ENCODE measurements around the gene VTA1.
"Not testable (repeated sequence)": the region's sequence is repeated elsewhere in the genome, so short reads cannot be mapped to it uniquely, and the experiment has no call there.

Gene VTA1

DNA sequence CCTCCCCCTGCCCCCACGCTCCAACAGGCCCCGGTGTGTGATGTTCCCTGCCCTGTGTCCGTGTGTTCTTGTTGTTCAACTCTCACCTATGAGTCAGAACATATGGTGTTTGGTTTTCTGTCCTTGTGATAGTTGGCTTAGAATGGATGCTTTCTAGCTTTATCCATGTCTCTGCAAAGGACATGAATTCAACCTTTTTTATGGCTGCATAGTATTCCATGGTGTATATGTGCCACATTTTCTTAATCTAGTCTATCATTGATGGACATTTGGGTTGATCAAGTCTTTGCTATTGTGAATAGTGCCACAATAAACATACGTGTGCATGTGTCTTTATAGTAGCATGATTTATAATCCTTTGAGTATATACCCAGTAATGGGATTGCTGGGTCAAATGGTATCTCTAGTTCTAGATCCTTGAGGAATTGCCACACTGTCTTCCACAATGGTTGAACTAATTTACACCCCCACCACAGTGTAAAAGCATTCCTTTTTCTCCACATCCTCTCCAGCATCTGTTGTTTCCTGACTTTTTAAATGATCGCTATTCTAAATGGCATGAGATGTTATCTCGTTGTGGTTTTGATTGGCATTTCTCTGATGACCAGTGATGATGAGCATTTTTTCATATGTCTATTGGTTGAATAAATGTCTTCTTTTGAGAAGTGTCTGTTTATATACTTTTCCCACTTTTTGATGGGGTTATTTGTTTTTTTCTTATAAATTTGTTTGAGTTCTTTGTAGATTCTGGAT, 82.6 kb downstream of the VTA1 start:
- DNase-seq: not testable (repeated sequence)

DNA sequence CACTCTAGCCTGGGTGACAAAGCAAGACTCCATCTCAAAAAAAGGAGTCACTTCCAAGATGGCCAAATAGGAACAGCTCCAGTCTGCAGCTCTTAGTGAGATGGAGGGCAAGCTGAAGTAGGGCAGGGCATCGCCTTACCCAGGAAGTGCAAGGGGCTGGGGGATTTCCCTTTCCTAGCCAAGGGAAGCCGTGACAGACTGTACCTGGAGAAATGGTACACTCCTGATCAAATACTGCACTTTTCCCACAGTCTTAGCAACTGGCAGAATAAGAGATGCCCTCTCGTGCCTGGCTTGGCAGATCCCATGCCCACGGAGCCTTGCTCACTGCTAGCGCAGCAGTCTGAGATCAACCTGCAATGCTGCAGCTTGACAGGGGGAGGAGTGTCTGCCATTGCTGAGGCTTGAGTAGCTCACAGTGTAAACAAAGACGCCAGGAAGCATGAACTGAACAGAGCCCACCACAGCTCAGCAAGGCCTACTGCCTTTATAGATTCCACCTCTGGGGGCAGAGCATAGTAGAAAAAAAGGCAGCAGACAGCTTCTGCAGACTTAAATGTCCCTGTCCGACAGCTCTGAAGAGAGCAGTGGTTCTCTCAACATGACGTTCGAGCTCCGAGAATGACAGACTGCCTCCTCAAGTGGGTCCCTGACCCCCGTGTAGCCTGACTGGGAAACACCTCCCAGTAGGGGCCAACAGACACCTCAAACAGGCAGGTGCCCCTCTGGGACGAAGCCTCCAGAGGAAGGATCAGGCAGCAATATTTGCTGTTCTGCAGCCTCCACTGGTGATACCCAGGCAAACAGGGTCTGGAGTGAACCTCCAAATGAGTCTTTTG, 85.4 kb downstream of the VTA1 start:
- DNase-seq: not testable (repeated sequence)

DNA sequence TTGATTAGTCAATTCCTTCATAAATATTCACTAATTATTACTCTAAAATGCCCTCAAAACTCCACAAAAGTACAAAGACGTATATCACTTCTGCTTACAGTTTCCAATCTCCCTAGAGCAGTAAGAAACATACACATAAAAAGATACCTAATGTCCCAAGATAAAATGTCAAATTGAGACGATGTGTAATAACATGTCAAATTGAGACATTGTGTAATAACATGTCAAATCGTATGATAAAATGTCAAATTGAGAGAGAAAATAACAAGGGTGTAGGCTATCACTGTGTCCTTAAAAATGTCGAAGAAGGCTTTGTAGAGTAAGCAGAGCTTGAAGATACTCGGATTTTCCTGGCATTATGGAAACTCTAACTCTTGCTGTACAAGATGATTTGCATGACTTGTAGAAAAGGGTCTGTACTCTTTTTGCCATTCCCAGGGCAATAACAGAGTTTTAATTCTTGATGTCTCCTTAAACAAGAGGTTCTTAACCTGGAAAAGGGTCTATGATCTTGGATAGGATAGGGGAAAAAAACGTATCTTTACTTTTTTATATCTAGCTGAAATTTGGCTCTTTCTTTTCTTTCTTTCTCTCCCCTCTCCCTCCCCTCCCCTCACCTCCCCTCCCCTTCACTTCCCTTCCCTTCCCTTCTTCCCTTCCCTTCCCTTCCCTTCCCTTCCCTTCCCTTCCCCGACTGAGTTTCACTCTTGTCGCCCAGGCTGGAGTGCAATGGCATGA, 87.1 kb downstream of the VTA1 start:
- no peak for DNase-seq

DNA sequence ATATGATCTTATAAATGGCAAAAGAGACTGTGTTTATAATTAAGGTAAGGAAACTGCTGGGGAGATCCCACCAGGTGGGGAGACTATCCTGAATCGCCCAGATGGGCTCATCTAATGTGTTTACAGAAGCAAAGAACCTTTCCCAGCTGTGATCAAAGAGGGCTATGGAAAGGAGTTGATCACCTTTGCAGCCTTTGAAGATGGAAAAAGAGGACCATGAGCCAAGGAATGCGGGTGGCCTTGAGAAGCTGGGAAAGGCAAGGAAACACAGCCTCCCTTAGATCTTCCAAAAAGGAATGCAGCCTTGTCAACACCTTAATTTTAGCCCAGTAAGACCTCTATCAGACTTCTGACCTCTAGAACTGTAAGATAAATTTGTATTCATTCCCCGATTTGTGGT, 88.2 kb downstream of the VTA1 start:
- DNase-seq: no peak

DNA sequence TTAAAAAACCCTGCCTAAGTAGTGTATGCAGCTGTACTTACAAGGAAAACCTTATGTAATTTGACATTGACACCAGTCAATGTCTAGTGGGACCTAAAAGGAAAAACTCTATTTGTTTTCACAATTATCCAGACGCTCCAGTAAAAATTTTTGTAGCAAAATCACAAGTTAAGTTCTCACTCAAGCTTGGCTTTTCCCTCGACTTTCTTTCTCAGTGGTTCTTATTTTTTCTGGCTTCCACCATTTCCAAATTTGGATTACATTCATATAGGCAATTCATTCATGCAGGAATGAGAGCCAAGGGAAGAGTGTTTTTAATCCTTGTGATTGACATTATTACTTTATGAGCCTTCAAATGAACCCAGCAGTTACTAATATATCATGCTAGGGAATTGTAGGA, 88.7 kb downstream of the VTA1 start:
- DNase-seq: no peak

DNA sequence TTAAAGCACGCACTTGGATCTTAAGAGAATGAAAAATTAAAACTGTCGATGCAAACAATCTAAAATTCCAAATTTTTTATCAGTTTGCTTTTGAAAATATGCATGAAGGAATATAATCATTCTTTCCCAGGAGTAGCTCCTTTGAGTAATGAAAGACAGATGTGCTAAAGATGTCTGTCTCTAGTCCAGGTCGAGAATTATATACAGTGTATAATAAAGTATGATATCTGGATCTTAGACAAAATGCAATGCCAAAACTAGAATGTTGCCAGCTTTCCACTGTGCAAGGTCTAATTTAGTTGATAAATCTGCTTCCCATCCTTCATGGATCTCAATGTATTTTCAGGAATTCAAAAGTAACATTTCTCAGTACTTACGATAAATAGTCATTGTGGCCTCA, 89.6 kb downstream of the VTA1 start:
- no peak for DNase-seq

DNA sequence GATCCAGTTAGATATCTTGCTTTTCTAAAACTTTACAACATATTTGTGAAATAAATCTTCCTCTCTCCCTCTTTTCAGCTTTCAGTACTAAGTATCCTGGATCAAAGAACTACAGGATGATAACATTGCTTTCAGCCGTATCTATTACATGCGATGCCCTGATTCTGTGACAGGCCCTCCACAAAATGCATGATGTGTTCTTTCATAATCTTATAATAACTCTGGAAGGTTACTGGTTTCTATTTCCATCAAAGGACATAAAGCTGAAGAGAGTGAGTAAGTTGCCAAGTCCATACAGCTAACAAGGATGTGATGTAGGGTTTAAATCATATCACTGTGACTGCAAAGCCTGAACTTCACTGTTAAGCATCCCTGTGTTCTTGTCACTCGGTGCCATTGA, 91.8 kb downstream of the VTA1 start:
- DNase-seq: no peak

DNA sequence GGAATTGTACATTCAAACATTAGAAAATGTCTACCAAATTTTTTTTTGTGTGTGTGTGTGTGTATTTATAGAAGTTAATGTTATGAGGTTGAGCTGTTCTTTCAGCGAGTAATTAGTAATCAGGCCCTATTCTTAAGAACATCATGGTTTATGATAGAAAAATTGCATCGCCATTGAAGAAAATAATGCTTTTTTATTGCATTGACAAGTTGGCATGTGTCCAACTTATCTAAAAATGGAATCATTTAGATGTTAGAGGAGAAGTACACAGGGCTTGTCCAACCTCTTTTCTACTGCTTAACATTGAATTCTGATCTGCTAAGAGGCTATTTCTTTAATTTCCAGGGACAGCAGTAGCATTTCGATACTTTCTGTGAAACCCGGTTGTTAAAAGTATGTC, 93.1 kb downstream of the VTA1 start:
- DNase-seq: no peak

DNA sequence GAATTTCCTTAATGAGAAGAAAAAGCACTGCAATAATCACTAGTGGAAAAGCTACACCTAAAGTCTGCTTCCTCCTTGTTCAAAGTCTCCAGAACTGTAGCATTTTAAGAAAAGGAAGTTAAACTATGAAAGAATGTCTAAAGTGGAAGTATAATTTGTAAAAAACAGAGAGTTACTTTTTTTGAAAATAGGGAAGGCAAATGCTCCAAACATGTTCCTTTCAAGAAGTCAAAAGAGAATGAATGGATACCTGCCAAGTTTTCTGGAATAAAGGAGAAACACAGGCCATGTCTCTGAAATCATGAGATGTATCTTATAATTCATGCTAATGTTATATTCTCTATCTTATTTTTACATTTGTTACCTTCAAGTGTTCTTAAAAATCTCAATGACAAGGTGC, 94.0 kb downstream of the VTA1 start:
- no peak for DNase-seq

DNA sequence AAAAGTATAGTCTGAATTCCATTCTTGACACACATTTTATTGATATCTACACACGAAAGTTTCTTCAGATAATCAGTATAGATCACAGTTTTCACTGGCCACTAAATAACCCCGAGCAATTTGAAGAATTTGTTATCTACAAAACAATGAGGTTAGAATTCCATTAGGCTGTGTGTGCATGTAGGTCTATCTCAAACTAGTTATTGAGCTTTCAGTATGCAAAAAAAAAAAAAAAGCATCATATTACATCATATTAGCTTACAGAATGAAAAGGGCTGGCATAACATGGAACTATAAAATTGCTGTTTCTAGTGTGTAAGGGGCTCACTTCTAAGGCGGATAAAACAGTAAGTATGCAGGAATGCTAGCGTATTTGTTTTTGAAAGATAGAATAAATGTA, 95.2 kb downstream of the VTA1 start:
- DNase-seq: no peak

DNA sequence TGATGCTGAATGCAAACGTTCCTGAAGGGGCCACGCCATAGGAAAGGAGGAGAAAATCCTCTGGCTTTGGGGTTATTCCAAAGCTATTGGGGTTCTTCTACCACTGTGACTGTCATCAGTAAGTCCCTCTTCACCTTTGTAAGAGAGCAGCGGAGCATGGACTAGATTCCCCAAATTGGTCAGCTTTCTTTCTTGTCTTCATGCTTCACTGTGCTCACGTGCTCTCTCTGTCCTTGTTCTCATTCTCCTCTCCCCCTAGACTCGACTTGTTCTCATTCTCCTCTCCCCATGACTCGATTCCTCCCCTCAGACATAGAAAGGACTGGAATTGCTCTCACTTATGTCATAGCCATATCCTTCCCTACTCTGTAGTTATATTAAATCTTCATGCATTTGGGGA, 99.9 kb downstream of the VTA1 start:
- DNase-seq: no peak

DNA sequence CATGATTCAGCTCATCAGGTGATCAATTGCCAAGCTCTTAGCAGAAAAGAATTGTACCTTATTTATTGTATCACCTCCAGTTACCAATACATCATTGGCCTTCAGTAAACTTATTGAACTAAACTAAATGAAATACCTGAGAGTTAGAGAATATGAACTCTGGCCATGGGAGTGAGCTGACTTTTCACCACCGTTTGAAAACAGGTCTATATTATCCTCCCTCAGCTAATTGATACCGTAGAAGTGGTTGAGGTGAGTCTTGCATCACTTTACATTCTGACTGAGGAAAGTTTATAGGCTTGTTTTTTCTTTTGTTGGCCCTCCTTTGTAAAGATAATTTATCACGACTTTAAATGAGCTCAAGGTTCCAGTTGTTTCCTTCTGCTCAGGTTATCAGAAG, 102.2 kb downstream of the VTA1 start:
- no peak for DNase-seq

DNA sequence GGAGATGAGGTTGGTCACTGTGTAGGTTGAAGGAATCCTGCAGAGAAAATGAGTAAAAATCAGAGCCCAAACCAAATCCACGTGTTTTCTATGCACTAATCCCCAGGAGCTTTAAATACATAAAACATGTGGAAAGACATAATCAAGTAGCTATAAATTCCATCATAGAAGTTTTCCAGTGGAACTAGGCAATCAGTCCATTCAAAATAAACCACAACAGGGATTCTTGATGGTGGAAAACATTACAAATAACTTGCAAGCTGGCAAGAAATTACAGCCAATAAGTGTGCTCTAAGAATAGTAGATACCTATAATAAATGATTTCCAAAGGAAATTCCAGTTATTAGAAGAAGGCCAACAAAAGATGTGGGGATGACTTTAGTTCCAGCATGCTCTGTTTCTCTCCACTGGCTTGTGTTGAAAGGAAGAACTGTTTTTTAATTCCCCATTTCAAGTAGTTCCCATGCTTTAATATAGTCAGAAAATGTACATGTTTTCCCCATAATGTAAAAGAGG, 104.9 kb downstream of the VTA1 start:
- no peak for DNase-seq

DNA sequence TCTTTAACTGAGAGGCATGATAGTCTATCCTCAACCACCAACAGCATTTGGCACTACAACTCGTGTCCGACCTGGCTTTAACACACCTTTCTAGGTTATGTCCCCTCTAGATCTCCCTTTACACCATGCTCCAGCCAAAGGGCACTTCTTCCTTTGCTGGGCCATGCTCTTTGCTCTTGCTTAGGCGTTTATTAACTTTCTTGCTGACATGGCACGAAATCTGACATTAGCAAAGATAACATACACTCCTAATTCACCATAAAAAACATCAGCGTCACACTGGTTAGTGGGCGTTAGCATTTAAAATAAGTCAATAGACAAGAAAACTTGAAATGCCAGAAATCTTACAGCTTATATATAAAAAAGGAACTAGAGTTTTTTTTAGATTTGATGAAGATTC, 107.5 kb downstream of the VTA1 start:
- DNase-seq: no peak

DNA sequence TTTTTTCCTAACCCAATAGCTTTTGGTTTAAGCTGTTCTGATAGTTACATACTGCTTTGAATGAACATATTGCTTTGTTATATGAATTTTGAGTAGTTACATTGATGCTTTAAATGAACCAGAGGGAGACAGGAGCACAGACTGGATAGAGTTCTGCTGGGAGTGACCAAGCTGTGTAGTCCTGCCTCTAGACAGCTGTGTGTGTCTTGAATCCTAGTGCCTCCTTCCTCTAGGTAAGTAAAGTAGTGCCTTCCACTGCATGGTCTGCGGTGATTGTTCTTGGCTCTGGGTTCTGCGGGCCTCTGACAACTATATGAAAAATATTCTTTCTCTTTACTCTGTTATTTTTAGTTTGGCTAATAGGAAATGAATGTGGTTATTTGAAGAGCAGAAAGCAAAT, 108.7 kb downstream of the VTA1 start:
- DNase-seq: no peak

DNA sequence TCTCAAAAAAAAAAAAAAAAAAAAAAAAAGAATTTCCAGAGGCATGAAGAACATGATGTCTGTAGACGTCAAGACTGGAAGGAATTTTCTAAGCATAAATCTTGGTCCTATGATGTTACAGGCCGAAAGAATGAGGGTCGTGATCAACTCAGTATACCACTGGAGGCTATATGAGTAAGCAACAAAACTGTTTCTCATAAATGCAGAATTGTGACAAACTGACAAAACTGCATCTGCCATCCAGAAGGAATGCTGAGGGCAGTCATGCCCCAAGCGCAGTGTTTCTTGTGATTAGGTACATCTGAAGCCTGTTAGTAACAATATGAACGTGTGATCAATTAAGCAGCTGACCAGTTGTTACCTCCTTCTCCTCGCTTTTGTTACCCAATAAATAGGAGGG, 111.2 kb downstream of the VTA1 start:
- no peak for DNase-seq

DNA sequence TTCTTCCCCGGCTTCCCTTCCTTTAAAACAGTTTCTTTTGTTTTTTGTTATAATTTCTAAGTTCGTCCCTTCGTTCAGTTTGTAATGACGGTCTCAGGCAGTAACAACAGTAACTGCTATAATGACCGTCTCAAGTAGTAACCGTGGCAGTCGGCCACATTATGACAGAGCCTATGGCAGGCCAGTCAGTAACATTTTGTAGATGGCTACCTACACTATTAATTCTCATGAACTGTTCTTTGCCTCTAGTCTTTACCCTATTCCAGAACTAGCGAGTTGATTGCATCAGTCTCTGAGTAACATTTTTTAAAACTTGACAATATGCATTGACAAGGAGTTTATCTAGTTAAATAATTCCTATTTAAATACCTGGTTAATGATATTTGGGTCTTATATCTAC, 111.7 kb downstream of the VTA1 start:
- DNase-seq: no peak

DNA sequence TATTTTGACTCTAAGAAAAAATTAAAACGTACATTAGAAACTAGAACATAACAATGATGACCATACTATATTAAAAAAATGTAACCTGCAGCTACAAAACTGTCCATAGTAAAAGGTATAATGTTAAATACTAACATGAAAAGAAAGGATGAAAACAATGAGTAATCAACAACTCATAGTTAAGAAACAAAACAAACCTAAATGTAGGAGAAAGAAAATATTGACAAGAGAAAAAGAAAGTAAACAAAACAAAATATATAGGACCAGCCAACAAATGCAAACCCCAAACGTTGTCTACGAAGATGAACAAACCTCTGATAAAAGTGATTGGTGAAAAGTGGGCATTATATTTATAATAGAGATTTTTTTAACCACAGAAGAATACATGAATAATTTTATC, 113.7 kb downstream of the VTA1 start:
- DNase-seq: no peak

DNA sequence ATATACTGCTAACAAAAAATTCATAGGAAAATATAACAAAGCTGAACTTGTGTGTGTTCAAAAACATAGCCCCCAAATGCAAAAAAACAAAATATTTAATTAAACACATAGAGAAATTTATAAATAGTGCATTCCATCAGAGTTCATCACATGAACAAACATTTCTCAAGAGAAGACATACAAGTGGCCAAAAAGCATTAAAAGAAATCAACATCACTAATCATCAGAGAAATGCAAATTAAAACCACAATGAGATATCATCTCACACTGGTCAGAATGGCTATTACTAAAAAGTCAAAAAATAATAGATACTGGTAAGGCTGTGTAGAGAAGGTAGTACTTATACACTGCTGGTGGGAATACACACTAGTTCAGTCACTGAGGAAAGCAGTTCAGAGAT, 115.2 kb downstream of the VTA1 start:
- no peak for DNase-seq

DNA sequence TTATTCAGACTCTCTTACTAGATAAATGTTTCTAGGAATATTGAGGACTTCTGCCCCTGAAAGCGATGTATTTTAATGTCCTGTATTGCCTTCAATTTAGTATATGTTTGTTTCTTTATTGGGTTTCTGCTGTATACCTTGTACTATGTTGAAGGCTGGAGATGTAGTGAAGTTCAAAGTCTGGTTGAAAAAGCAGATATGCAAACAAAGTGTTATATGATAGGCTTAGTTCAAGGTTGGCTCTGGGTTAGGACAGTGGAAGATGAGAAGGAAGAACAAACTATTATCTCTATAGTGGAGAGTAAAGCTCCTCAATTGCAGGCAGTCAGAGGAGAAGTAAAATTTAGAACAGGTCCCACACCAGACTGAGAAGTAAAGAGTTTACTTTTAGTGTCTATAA, 118.4 kb downstream of the VTA1 start:
- no peak for DNase-seq

DNA sequence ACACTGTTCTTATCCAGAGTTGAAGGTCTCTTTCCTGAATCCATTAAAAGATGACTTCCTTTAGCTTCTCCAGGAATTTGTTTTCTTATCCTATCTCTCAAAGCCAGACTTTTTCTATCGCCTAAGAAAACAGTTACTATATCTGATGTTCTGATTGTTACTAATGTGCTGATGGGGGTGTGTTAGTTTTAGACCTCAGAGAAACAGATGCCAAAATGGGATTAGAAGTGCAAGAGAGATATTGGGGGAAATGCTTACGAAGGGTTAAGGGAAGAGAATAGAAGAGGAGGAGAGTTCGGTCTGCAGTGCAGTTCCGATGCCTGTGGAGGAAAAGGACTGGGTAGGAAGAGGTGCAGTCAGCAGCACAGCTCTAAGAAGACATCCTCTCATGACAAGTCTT, 119.0 kb downstream of the VTA1 start:
- DNase-seq: no peak

DNA sequence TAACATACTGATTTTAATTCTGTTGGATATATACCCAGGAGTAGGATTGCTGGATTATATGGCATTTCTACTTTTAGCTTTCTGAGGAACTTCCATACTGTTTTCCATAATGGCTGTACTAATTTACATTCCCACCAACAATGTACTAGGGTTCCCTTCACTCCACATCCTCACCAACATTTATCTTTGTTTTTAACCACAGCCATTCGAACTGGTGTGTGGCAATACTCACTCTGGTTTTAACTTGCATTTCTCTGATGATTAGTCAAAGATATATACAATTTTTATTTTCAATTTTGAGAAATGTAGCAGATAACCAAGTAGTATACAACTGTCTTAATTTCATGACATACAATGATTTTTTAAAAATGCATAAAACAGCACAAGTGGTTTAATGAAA, 124.4 kb downstream of the VTA1 start:
- DNase-seq: no peak
